Skeletal muscle tissue (tissue), 4 donors: Measurements from ENCODE around the gene ACO1. TPM values are rescaled to one million over a fixed set of nuclear protein-coding genes. Genes with fewer than 3 reads are reported as not detected.

Source experiments
- H3K27ac ChIP-seq: one replicate; pipeline ENCODE4 v1.7.0; 2013; ENCODE audit warnings: mild to moderate bottlenecking, low read depth, low read length, inconsistent platforms
- H3K27me3 ChIP-seq, 3 donors: one replicate each; pipeline ENCODE4 v1.7.0; 2013; ENCODE audit warnings: low read length in 3 of 3; ENCODE audit not compliant: control insufficient read depth in 3 of 3, insufficient read depth in 3 of 3
- H3K36me3 ChIP-seq, 3 donors: one replicate each; pipeline ENCODE4 v1.7.0; 2013; ENCODE audit warnings: low read length in 3 of 3; ENCODE audit not compliant: control insufficient read depth in 3 of 3, insufficient read depth in 3 of 3
- H3K4me1 ChIP-seq, 3 donors: one replicate each; pipeline ENCODE4 v1.7.0; 2013; ENCODE audit warnings: low read length in 3 of 3, mild to moderate bottlenecking in 3 of 3; ENCODE audit not compliant: control insufficient read depth in 3 of 3, insufficient read depth in 3 of 3
- H3K4me3 ChIP-seq, 3 donors: one replicate each; pipeline ENCODE4 v1.7.0; 2013; ENCODE audit warnings: low read length in 3 of 3
- H3K9ac ChIP-seq, 3 donors: one replicate each; pipeline ENCODE4 v1.7.0; 2013; ENCODE audit warnings: low read length in 3 of 3, mild to moderate bottlenecking in 3 of 3, moderate library complexity in 2 of 3, low read depth in 1 of 3
- H3K9me3 ChIP-seq, 3 donors: one replicate each; pipeline ENCODE4 v1.7.0; 2013; ENCODE audit warnings: low read length in 3 of 3; ENCODE audit not compliant: control insufficient read depth in 3 of 3
- total RNA-seq: library from RNA; depleted of rRNA; stranded (reverse); fragments of >200 nt; gene quantifications from one replicate; pipeline ENCODE4 v1.2.3, GENCODE V29; 2014
- donor health status: Osteomylitis.

The ACO1 gene
- total RNA-seq, 1 donor from 2014 or later, result 24.5 TPM

GRCh38 chr9:32411753-32412152 lies 27.3 kb downstream of the ACO1 start:
- Histone ChIP-seq H3K27ac (no peak overlapping the region), H3K27me3 (no peaks in the 10 kb centered on the region), H3K9ac (no peak overlapping the region), H3K4me1 (no peaks in the 10 kb centered on the region), H3K9me3 (no peaks in the 10 kb centered on the region), H3K4me3 (no peak overlapping the region), H3K36me3 (peaks cover 30 to 61% (median 43%) of the 10 kb centered on the region in 3 donors)

- no peaks in the 10 kb centered on the region for H3K9me3 ChIP-seq
- no peaks in the 10 kb centered on the region for H3K27me3 ChIP-seq
- no peak overlapping the region for H3K4me3 ChIP-seq
- no peaks in the 10 kb centered on the region for H3K4me1 ChIP-seq
- no peak overlapping the region for H3K9ac ChIP-seq
- H3K36me3 ChIP-seq, result peaks cover 33 to 58% (median 40%) of the 10 kb centered on the region in 3 donors
- no peak overlapping the region for H3K27ac ChIP-seq
Observed at GRCh38 chr9:32412440-32412839, 28.0 kb downstream of the ACO1 start.

GRCh38 chr9:32413424-32413823 lies 29.0 kb downstream of the ACO1 start:
- no peaks in the 10 kb centered on the region for H3K9me3 ChIP-seq
- no peak overlapping the region for H3K27ac ChIP-seq
- no peak overlapping the region for H3K9ac ChIP-seq
- H3K36me3 ChIP-seq, result peaks cover 32 to 54% (median 33%) of the 10 kb centered on the region in 3 donors
- H3K4me1 ChIP-seq, result no peaks in the 10 kb centered on the region
- no peaks in the 10 kb centered on the region for H3K27me3 ChIP-seq
- no peak overlapping the region for H3K4me3 ChIP-seq

GRCh38 chr9:32414856-32415255 lies 30.4 kb downstream of the ACO1 start:
- Histone ChIP-seq H3K36me3 (peaks cover 29 to 48% (median 33%) of the 10 kb centered on the region in 3 donors), H3K27ac (no peak overlapping the region)

GRCh38 chr9:32419921-32420320 lies 35.5 kb downstream of the ACO1 start:
- H3K36me3 ChIP-seq, result peaks cover 34 to 71% (median 45%) of the 10 kb centered on the region in 3 donors
- no peak overlapping the region for H3K4me3 ChIP-seq
- no peaks in the 10 kb centered on the region for H3K27me3 ChIP-seq
- H3K9ac ChIP-seq, result no peak overlapping the region
- H3K9me3 ChIP-seq, result no peaks in the 10 kb centered on the region
- no peak overlapping the region for H3K27ac ChIP-seq
- H3K4me1 ChIP-seq, result no peaks in the 10 kb centered on the region

More at GRCh38 chr9:32414856-32415255, 30.4 kb downstream of the ACO1 start:
- Histone ChIP-seq H3K27me3 (no peaks in the 10 kb centered on the region), H3K9me3 (no peaks in the 10 kb centered on the region), H3K9ac (no peak overlapping the region), H3K4me3 (no peak overlapping the region), H3K4me1 (no peaks in the 10 kb centered on the region)

- H3K9ac ChIP-seq, result no peak overlapping the region
Observed at GRCh38 chr9:32422237-32422806, 37.9 kb downstream of the ACO1 start.

GRCh38 chr9:32423371-32423770 lies 38.9 kb downstream of the ACO1 start:
- H3K27ac ChIP-seq, result no peak overlapping the region
- no peaks in the 10 kb centered on the region for H3K27me3 ChIP-seq
- H3K4me3 ChIP-seq, result no peak overlapping the region
- H3K36me3 ChIP-seq, result peaks cover 39 to 69% (median 44%) of the 10 kb centered on the region in 3 donors
- no peaks in the 10 kb centered on the region for H3K4me1 ChIP-seq
- no peaks in the 10 kb centered on the region for H3K9me3 ChIP-seq
- H3K9ac ChIP-seq, result no peak overlapping the region

More at GRCh38 chr9:32422237-32422806, 37.9 kb downstream of the ACO1 start:
- H3K4me3 ChIP-seq, result no peak overlapping the region
- no peak overlapping the region for H3K27ac ChIP-seq
- H3K27me3 ChIP-seq, result no peaks in the 10 kb centered on the region
- H3K4me1 ChIP-seq, result no peaks in the 10 kb centered on the region
- peaks cover 43 to 70% (median 46%) of the 10 kb centered on the region in 3 donors for H3K36me3 ChIP-seq
- no peaks in the 10 kb centered on the region for H3K9me3 ChIP-seq

- no peak overlapping the region for H3K27ac ChIP-seq
- no peaks in the 10 kb centered on the region for H3K4me1 ChIP-seq
- no peak overlapping the region for H3K9ac ChIP-seq
- H3K36me3 ChIP-seq, result peaks cover 32 to 64% (median 42%) of the 10 kb centered on the region in 3 donors
- no peaks in the 10 kb centered on the region for H3K27me3 ChIP-seq
- no peaks in the 10 kb centered on the region for H3K9me3 ChIP-seq
- no peak overlapping the region for H3K4me3 ChIP-seq
Observed at GRCh38 chr9:32424616-32425015, 40.2 kb downstream of the ACO1 start.

- H3K4me1 ChIP-seq, result no peaks in the 10 kb centered on the region
- peaks cover 34 to 57% (median 44%) of the 10 kb centered on the region in 3 donors for H3K36me3 ChIP-seq
- no peak overlapping the region for H3K9ac ChIP-seq
- H3K27ac ChIP-seq, result no peak overlapping the region
- H3K27me3 ChIP-seq, result no peaks in the 10 kb centered on the region
- H3K9me3 ChIP-seq, result no peaks in the 10 kb centered on the region
- H3K4me3 ChIP-seq, result no peak overlapping the region
Observed at GRCh38 chr9:32426278-32426939, 42.0 kb downstream of the ACO1 start.

- Histone ChIP-seq H3K4me3 (no peak overlapping the region), H3K36me3 (peaks cover 35 to 52% (median 43%) of the 10 kb centered on the region in 3 donors), H3K27ac (no peak overlapping the region), H3K27me3 (no peaks in the 10 kb centered on the region), H3K9me3 (no peaks in the 10 kb centered on the region), H3K9ac (no peak overlapping the region), H3K4me1 (no peaks in the 10 kb centered on the region)
Observed at GRCh38 chr9:32427111-32427873, 42.8 kb downstream of the ACO1 start.
